Activated T-cell treated with anti-CD3 and anti-CD28 coated beads, Interleukin-2, amount 50 U/mL, for 1 hour (primary cell): ENCODE data around the gene TMEM255A.
A peak's percentile ranks its signal among the peaks of the same experiment; 100 is the strongest.

ENCODE experiments used
- DNase-seq: peaks from one replicate; pipeline ENCODE4 v3.0.0-alpha.2; 2020

TMEM255A gene

GRCh38 chrX:120306630-120307029 is 4.6 kb downstream of the TMEM255A start:
- DNase-seq, result no peak

GRCh38 chrX:120305531-120306141 is 5.6 kb downstream of the TMEM255A start:
- DNase-seq, result no peak

GRCh38 chrX:120304256-120304655 is 7.0 kb downstream of the TMEM255A start:
- DNase-seq, result no peak

DNA sequence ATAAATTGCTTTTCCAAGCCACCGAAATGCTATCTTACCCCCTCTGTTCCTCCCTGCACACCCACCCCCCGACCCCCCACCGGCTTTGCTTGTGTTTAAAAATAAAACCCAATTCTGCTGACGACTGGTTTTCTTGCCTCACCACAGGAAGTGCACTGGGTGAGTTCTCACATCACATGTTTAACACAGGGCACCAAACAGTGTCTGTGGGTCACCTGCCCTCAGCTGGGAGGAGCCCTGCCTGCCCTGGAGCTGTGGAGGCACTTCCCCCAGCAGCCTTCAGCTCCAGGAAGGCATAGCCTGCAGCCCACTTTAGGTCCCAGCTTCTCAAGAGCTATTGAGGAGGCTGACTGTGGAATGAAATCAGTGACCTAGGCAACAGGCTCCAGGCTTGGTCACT is 8.8 kb downstream of the TMEM255A start:
- DNase-seq, result peak; percentile 30

GRCh38 chrX:120301960-120302359 is 9.3 kb downstream of the TMEM255A start:
- DNase-seq, result no peak

GRCh38 chrX:120301497-120301896 is 9.8 kb downstream of the TMEM255A start:
- DNase-seq, result no peak

DNA sequence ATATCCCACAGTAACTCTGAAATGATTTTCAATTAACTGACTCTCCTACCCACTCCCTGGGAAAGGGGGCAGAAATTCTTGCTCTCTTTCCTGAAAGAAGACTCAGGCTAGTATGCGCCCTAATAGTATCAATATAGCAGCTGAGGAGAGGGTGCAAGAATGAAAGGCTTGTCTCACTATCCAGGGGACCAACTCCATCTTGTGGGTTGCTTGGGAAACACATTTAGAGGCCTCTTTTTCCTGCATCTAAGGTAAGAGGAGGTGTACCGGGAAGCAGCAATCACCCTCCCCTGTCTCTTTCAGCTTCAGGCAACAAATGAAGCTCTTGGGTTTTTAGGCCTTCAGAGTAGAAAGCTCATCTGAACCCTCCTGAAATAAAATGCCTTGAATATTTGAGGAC is 11.3 kb downstream of the TMEM255A start:
- DNase-seq, result no peak

DNA sequence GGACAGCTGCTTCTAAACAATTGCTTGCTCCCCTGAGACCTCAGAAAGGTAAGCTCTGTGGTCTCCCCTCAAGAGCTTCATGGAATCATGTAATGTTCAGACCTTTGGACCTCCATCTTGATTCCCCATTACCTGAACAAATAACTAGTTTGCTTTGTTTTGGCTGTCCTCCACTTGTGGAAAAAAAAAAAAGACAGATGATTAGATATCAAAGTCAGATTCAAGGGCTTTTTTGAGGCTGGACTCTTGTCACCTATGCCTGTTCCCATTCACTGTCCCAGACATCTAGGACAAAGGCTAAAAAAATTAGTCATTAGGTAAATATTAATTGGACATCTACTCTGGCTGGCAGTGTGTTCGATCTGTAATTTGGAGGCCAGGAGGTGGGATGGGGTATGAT is 13.3 kb downstream of the TMEM255A start:
- no peak for DNase-seq

DNA sequence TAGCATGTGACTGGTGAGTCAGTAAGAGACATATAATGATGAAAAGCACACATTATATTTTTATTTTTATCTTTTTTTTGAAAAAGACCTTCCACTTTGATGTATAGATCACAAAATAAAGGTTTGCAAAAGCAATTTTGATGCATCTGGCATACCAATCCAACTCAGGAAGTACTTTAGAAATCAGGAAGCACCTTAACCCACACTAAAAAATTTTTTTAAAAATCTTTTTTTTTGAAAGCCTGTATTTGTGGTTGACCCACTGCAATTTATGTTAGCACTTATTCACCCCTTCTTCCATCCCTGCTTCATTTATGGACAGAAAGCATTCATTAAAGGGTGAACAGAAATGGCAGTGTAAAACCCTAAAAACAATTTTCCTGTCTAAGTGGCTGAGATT is 16.6 kb downstream of the TMEM255A start:
- no peak for DNase-seq

DNA sequence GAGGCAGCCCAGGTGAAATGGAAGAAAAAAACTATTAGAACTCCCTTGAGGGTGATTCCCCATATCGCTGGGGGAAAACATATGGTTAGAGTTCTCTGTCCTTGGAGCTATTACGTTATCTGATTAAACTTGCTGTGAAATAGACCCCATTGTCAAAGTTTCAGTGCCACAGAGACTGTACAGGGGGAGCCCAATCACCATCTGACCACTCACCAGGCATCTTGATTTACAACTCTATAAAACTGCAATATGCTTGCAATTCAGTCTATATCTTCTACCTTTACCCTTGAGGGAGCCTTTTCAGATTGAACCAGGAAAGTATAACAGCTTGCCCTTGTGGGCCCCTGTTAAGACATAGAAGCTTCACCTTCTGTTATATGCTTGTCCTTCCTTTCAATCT is 18.2 kb downstream of the TMEM255A start:
- DNase-seq, result no peak

DNA sequence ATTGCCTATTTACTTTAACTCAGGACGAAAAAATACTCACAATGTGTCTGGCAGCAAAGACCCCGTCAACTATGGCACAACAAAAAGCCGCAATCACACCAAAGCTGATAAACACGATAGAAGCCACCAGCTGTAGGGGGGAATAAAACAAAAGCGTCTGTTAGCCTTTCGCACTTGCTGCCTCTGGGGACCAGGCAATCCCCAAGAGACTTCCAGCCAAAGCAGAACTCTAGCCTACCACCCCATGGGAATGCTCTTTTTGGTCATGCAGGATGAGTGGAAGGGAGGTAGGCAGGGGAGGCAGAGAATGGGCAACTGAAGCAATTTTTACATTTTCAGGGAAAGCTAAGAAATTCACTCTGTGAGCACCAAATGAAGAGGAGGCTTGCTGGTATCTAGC is 20.1 kb downstream of the TMEM255A start:
- no peak for DNase-seq

GRCh38 chrX:120290107-120290506 is 21.2 kb downstream of the TMEM255A start:
- DNase-seq, result no peak

- DNase-seq, result no peak
Measured at GRCh38 chrX:120287513-120288112, 23.6 kb downstream of the TMEM255A start.

- DNase-seq, result no peak
Measured at GRCh38 chrX:120286733-120287512, 24.3 kb downstream of the TMEM255A start.

DNA sequence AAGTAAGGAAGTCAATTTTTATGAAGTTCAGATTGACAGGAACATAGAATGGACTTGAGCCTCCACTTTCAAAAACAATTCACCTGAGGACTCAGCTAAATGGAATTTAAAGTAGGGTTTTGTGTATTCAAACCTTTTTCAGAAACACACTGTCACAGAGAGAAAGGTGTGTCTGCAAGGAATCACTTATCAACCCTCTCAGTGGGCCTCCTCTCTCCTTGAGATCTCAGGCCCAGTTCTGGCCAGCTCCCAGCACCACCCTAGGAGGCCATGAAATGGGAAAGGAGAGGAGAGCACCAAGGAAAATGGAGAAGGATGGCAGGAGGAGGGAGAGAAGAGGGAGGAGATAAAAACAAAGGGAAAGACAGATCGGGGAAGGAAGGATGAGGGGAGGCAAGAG is 28.6 kb downstream of the TMEM255A start:
- DNase-seq, result no peak

DNA sequence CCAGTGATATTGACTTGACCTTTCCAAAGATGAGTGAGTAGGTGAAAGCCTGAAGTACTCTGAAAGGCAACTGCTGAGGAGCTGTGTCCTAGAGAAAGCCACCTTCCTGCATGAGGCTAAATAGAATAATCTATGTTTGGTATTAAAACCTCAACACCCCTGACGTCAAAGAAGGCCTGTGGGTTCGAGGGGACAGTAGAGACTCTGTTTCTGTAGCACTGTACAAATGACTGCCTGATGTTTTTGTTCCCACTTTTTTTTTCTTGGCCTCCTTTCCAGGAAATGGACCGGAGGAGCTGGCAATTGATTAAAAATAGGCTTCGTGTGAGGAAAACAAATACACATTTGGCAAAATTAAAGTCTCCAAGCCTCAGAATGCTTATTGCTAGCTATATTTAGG is 29.5 kb downstream of the TMEM255A start:
- no peak for DNase-seq

GRCh38 chrX:120281021-120281624 is 30.1 kb downstream of the TMEM255A start:
- DNase-seq, result no peak

- no peak for DNase-seq
Measured at GRCh38 chrX:120274958-120275357, 36.3 kb downstream of the TMEM255A start.

GRCh38 chrX:120274145-120274544 is 37.1 kb downstream of the TMEM255A start:
- DNase-seq, result no peak

- no peak for DNase-seq
Measured at GRCh38 chrX:120271218-120271617, 40.0 kb downstream of the TMEM255A start.

- no peak for DNase-seq
Measured at GRCh38 chrX:120270567-120270966, 40.7 kb downstream of the TMEM255A start.

DNA sequence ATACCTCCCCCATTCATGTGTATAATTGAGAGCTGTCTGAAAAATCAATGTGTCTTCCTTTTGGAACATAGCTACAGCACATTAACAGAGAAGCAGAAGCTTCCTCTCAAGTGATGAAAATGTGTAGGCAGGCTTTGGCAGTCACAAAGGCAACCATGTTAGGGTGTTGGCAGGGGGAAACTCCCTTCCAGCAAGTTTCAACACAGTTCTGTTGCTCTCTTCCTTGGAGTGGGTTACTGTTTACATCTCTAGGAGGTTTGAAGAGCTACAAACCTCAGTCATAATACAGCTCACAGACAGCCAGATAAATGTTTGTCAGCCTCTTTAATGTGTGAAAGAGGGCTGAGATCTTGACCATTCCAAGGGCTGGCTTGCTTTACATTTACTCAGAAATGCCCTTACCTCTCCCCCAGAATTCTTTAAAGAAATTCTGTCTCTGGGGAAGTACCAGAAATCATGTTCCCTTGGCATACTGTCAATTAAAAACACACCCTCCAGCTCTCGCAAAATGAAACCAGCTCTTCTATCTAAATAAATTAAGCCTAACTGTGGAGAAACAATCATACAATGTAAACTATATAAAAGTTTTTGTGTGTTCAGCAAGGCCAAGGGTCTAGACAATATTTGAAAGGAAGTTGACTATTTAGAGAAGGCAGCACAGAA is 41.8 kb downstream of the TMEM255A start:
- DNase-seq, result no peak

DNA sequence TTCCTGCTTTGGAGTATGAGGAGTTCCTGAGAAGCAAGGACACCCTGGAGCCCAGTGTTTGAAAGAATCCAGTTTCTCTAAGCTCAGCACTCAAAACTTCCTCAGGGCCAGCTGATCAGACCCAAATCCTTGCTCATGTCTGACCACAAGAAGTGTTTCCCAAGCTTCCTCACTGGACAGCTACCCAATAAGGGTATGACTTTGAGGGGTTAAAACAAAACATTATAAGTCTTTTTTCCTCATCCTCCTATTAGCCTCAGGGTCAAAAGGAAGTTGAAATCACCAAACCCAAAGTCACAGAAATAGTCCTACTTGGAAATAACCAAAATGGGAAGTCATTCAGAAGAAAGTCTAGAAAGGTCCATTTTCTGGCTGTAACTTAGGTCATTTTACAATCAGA is 46.9 kb downstream of the TMEM255A start:
- no peak for DNase-seq
